ENCODE results near the gene SORL1. TPM values are rescaled to one million over a fixed set of nuclear protein-coding genes. Genes with fewer than 3 reads are reported as not detected.

Gene SORL1
- total and polyA plus RNA-seq, 9 of the 15 experiments (the other 6 are each of a cell fraction or from before 2014, with no cell fraction given): 0.01 to 0.66 TPM; not detected in 7

- no peak overlapping the region for H3K4me2 ChIP-seq (ENCODE audit: insufficient read depth, low read length)
- no peak for DNase-seq (ENCODE audit: extremely low read depth in 1 of 4, low spot score in 3 of 4)
- BruUV-seq (replicated peaks): no TSS peak
- no peaks in the 10 kb centered on the region for H4K20me1 ChIP-seq (replicated peaks; ENCODE audit: control insufficient read depth, insufficient read depth, low read length)
- H3K9me3 ChIP-seq (replicated peaks; ENCODE audit: control insufficient read depth, insufficient read depth, low read depth, low read length): 0 out of 2 replicates have a peak, but pooled peaks cover 2% of the 10 kb centered on the region
- H2AFZ ChIP-seq (ENCODE audit: low read depth, low read length): no peak overlapping the region
- in situ Hi-C loops (cut with MboI): no loop called here
- FAIRE-seq: no peak
- H3K27ac ChIP-seq (ENCODE audit: extremely low read depth, low read depth, low read length): no peak overlapping the region
- no peak for ATAC-seq
- CTCF ChIA-PET (ENCODE audit: low intra/inter-chr PET ratio): no interaction called here
- no peak overlapping the region for H3K4me3 ChIP-seq
- 0% methylated on average over 4 of the region's 4 CpGs for whole genome bisulfite sequencing (ENCODE audit: insufficient coverage, low coverage, missing lambda C conversion rate)
- intact Hi-C loops (cut with micrococcal nuclease): no loop called here
- no peaks in the 10 kb centered on the region for H3K4me1 ChIP-seq (replicated peaks in 1 of 2; ENCODE audit: control insufficient read depth in 2 of 2, insufficient read depth in 2 of 2, low read length in 2 of 2)
- POLR2A ChIA-PET: no interaction called here
- H3K9ac ChIP-seq (ENCODE audit: insufficient read depth in 1 of 2, low read depth in 2 of 2, low read length in 2 of 2): no peak overlapping the region
- no peaks in the 10 kb centered on the region for H3K27me3 ChIP-seq (ENCODE audit: control insufficient read depth in 2 of 2, insufficient read depth in 2 of 2, low read length in 2 of 2)
- no peaks in the 10 kb centered on the region for H3K36me3 ChIP-seq (ENCODE audit: control insufficient read depth, insufficient read depth, low read length)
- H3K79me2 ChIP-seq (ENCODE audit: control insufficient read depth, insufficient read depth, low read length): no peaks in the 10 kb centered on the region
- no peaks in the 10 kb centered on the region for H3K9me1 ChIP-seq (ENCODE audit: control insufficient read depth, insufficient read depth, low read length)
- TF ChIP-seq ZBTB11 (CRISPR knock-in tag; IDR thresholded peaks at IDR 0.05): no peak
- no peak for TF ChIP-seq ZNF589 (CRISPR knock-in tag; IDR thresholded peaks at IDR 0.05; ENCODE audit: low read depth)
- TF ChIP-seq U2AF1 (optimal IDR thresholded peaks at IDR 0.05; ENCODE audit: low read depth, low read length): no peak
- no peak for TF ChIP-seq NFATC3 (IDR thresholded peaks at IDR 0.05)
- TF ChIP-seq OTX1 (CRISPR knock-in tag; IDR thresholded peaks at IDR 0.05): no peak
- TF ChIP-seq MAX (CRISPR knock-in tag; IDR thresholded peaks at IDR 0.05): no peak
- TF ChIP-seq HBP1 (CRISPR knock-in tag; IDR thresholded peaks at IDR 0.05): no peak
- TF ChIP-seq, protein P1, sequence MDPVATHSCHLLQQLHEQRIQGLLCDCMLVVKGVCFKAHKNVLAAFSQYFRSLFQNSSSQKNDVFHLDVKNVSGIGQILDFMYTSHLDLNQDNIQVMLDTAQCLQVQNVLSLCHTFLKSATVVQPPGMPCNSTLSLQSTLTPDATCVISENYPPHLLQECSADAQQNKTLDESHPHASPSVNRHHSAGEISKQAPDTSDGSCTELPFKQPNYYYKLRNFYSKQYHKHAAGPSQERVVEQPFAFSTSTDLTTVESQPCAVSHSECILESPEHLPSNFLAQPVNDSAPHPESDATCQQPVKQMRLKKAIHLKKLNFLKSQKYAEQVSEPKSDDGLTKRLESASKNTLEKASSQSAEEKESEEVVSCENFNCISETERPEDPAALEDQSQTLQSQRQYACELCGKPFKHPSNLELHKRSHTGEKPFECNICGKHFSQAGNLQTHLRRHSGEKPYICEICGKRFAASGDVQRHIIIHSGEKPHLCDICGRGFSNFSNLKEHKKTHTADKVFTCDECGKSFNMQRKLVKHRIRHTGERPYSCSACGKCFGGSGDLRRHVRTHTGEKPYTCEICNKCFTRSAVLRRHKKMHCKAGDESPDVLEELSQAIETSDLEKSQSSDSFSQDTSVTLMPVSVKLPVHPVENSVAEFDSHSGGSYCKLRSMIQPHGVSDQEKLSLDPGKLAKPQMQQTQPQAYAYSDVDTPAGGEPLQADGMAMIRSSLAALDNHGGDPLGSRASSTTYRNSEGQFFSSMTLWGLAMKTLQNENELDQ (CRISPR knock-in tag; IDR thresholded peaks at IDR 0.05; ENCODE audit: borderline replicate concordance): no peak
- TF ChIP-seq, protein P2, sequence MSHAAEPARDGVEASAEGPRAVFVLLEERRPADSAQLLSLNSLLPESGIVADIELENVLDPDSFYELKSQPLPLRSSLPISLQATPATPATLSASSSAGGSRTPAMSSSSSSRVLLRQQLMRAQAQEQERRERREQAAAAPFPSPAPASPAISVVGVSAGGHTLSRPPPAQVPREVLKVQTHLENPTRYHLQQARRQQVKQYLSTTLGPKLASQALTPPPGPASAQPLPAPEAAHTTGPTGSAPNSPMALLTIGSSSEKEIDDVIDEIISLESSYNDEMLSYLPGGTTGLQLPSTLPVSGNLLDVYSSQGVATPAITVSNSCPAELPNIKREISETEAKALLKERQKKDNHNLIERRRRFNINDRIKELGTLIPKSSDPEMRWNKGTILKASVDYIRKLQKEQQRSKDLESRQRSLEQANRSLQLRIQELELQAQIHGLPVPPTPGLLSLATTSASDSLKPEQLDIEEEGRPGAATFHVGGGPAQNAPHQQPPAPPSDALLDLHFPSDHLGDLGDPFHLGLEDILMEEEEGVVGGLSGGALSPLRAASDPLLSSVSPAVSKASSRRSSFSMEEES (CRISPR knock-in tag; IDR thresholded peaks at IDR 0.05): no peak
- no peak for TF ChIP-seq ZNF253 (CRISPR knock-in tag; conservative IDR thresholded peaks at IDR 0.05)
- TF ChIP-seq ZNF511 (CRISPR knock-in tag; IDR thresholded peaks at IDR 0.05): no peak
- TF ChIP-seq DIDO1 (tag; IDR thresholded peaks at IDR 0.05; ENCODE audit: low read depth): no peak
- TF ChIP-seq CHCHD3 (CRISPR knock-in tag; IDR thresholded peaks at IDR 0.05): no peak
Observed at GRCh38 chr11:121524233-121524631, 72.1 kb downstream of the SORL1 start.
